H9 (cell line): ENCODE data around the gene NUP133. TPM values are rescaled to one million over a fixed set of nuclear protein-coding genes. Genes with fewer than 3 reads are reported as not detected.

Source experiments
- DNase-seq: peaks from one replicate; pipeline ENCODE4 v3.0.0-alpha.2; 2017
- H2AFZ ChIP-seq: one replicate; pipeline ENCODE4 v1.6.1; 2013; ENCODE audit warnings: mild to moderate bottlenecking, low read length, control low read depth, moderate library complexity
- H2AK5ac ChIP-seq: 2 replicates; pipeline ENCODE4 v1.6.1; 2013; ENCODE audit warnings: low read length, control low read depth, mixed read lengths; ENCODE audit not compliant: insufficient read length
- H2BK120ac ChIP-seq: one replicate; pipeline ENCODE4 v1.6.1; 2013; ENCODE audit warnings: low read depth, mild to moderate bottlenecking, low read length, control low read depth, inconsistent platforms; ENCODE audit not compliant: poor library complexity, severe bottlenecking
- H2BK12ac ChIP-seq: 2 replicates; pipeline ENCODE4 v1.6.1; 2013; ENCODE audit warnings: low read length, control low read depth, mixed read lengths, low read depth; ENCODE audit not compliant: insufficient read length
- H2BK15ac ChIP-seq: 2 replicates; pipeline ENCODE4 v1.6.1; 2013; ENCODE audit warnings: low read depth, low read length, control low read depth
- H2BK20ac ChIP-seq: one replicate; pipeline ENCODE4 v1.6.1; 2013; ENCODE audit warnings: low read depth, mild to moderate bottlenecking, low read length, control low read depth, inconsistent platforms; ENCODE audit not compliant: poor library complexity, severe bottlenecking
- H2BK5ac ChIP-seq: 2 replicates; pipeline ENCODE4 v1.6.1; 2013; ENCODE audit warnings: low read length, control low read depth, mixed read lengths; ENCODE audit not compliant: insufficient read length
- H3K14ac ChIP-seq: 2 replicates; pipeline ENCODE4 v1.6.1; 2013; ENCODE audit warnings: low read length, control low read depth; ENCODE audit not compliant: insufficient read depth
- H3K18ac ChIP-seq: 2 replicates; pipeline ENCODE4 v1.6.1; 2013; ENCODE audit warnings: low read depth, mild to moderate bottlenecking, mixed read lengths, low read length, control low read depth; ENCODE audit not compliant: insufficient read length
- H3K23ac ChIP-seq: 2 replicates; pipeline ENCODE4 v1.6.1; 2013; ENCODE audit warnings: low read length, control low read depth, mixed read lengths, low read depth; ENCODE audit not compliant: insufficient read length
- H3K23me2 ChIP-seq: 2 replicates; pipeline ENCODE4 v1.6.1; 2013; ENCODE audit warnings: low read depth, mild to moderate bottlenecking, mixed read lengths, low read length, control low read depth; ENCODE audit not compliant: insufficient read length, poor library complexity, severe bottlenecking
- H3K27ac ChIP-seq: 2 replicates; pipeline ENCODE4 v1.5.1; 2013; ENCODE audit warnings: low read length, control low read depth, mixed read lengths, low read depth; ENCODE audit not compliant: insufficient read length
- H3K27me3 ChIP-seq: 2 replicates; pipeline ENCODE4 v1.6.1; 2013; ENCODE audit warnings: low read length, control low read depth, inconsistent platforms; ENCODE audit not compliant: insufficient read depth
- H3K4ac ChIP-seq: 2 replicates; pipeline ENCODE4 v1.6.1; 2013; ENCODE audit warnings: low read depth, mild to moderate bottlenecking, control low read depth, inconsistent platforms, low read length, moderate library complexity
- H3K4me1 ChIP-seq: 2 replicates; pipeline ENCODE4 v1.6.1; 2013; ENCODE audit warnings: low read length, control low read depth, inconsistent platforms; ENCODE audit not compliant: insufficient read depth
- H3K4me2 ChIP-seq: 2 replicates; pipeline ENCODE4 v1.6.1; 2013; ENCODE audit warnings: low read length, control low read depth, mixed read lengths; ENCODE audit not compliant: insufficient read length, insufficient read depth
- H3K56ac ChIP-seq: 2 replicates; pipeline ENCODE4 v1.6.1; 2013; ENCODE audit warnings: low read depth, mild to moderate bottlenecking, mixed read lengths, low read length, control low read depth; ENCODE audit not compliant: insufficient read length
- H3K79me1 ChIP-seq: 2 replicates; pipeline ENCODE4 v1.6.1; 2013; ENCODE audit warnings: low read depth, mild to moderate bottlenecking, moderate library complexity, low read length, control low read depth, inconsistent platforms; ENCODE audit not compliant: insufficient read depth, poor library complexity, severe bottlenecking
- H3K79me2 ChIP-seq: 2 replicates; pipeline ENCODE4 v1.6.1; 2013; ENCODE audit warnings: low read length, control low read depth, inconsistent platforms; ENCODE audit not compliant: insufficient read depth
- H3K9ac ChIP-seq: 2 replicates; pipeline ENCODE4 v1.6.1; 2013; ENCODE audit warnings: low read length, control low read depth, mixed read lengths; ENCODE audit not compliant: insufficient read length; ENCODE audit errors: extremely low read depth
- H3K9me3 ChIP-seq: one replicate; pipeline ENCODE4 v1.6.1; 2013; ENCODE audit warnings: low read depth, low read length, inconsistent platforms; ENCODE audit not compliant: control insufficient read depth
- H3T11ph ChIP-seq: one replicate; pipeline ENCODE4 v1.6.1; 2013; ENCODE audit warnings: mild to moderate bottlenecking, low read length, control low read depth, inconsistent platforms
- H4K20me1 ChIP-seq: one replicate; pipeline ENCODE4 v1.6.1; 2013; ENCODE audit not compliant: control insufficient read depth, insufficient read length, insufficient read depth
- H4K5ac ChIP-seq: 2 replicates; pipeline ENCODE4 v1.6.1; 2013; ENCODE audit warnings: low read depth, mild to moderate bottlenecking, mixed read lengths, low read length, control low read depth; ENCODE audit not compliant: insufficient read length
- H4K8ac ChIP-seq: replicated peaks from 2 replicates; pipeline ENCODE4 v1.6.1; 2013; ENCODE audit warnings: low read length, control low read depth, mixed read lengths, low read depth; ENCODE audit not compliant: insufficient read length
- H4K91ac ChIP-seq: 2 replicates; pipeline ENCODE4 v1.6.1; 2013; ENCODE audit warnings: low read depth, mild to moderate bottlenecking, moderate library complexity, mixed read lengths, low read length, control low read depth; ENCODE audit not compliant: insufficient read length
- H3K27ac Mint-ChIP-seq, 3 experiments: 2 replicates in 2 of 3; 3 replicates in 1 of 3; pipeline ENCODE4 v1.8.0; 2020 to 2021; ENCODE audit warnings: mixed read lengths in 3 of 3, mild to moderate bottlenecking in 1 of 3, moderate library complexity in 1 of 3
- H3K27me3 Mint-ChIP-seq: 2 replicates; pipeline ENCODE4 v1.8.0; 2021; ENCODE audit warnings: low read depth, mild to moderate bottlenecking, moderate library complexity, mixed read lengths
- H3K36me3 Mint-ChIP-seq, 3 experiments: 2 replicates in 2 of 3; 3 replicates in 1 of 3; pipeline ENCODE4 v1.8.0; 2020 to 2021; ENCODE audit warnings: low read depth in 3 of 3, mixed read lengths in 3 of 3; ENCODE audit not compliant: insufficient read depth in 1 of 3
- H3K4me1 Mint-ChIP-seq, 2 experiments: 2 replicates each; pipeline ENCODE4 v1.8.0; 2020; ENCODE audit warnings: mixed read lengths in 2 of 2
- H3K4me3 Mint-ChIP-seq, 2 experiments: 2 replicates in 1 of 2; 3 replicates in 1 of 2; pipeline ENCODE4 v1.8.0; 2020 to 2021; ENCODE audit warnings: mild to moderate bottlenecking in 2 of 2, mixed read lengths in 2 of 2, moderate library complexity in 1 of 2
- H3K9me3 Mint-ChIP-seq, 2 experiments: 2 replicates in 1 of 2; 3 replicates in 1 of 2; pipeline ENCODE4 v1.8.0; 2020; ENCODE audit warnings: mild to moderate bottlenecking in 2 of 2, mixed read lengths in 2 of 2, moderate library complexity in 1 of 2
- WGBS: extraction: QIAGEN DNeasy Blood & Tissue Kit; methylation state at CpG from one replicate; pipeline ENCODE4 v1.1.7; 2013; ENCODE audit warnings: missing lambda C conversion rate, low lambda C conversion rate, mixed read lengths; ENCODE audit not compliant: insufficient read length; ENCODE audit errors: extremely low coverage; 5-methylcytosine and 5-hydroxymethylcytosine counted together
- total RNA-seq: library from RNA; stranded (reverse); gene quantifications from 2 replicates; pipeline ENCODE4 v1.2.1, GENCODE V29; 2021
- TF ChIP-seq, protein P1 (sequence below): fragments of 200-600 bp; sonication (generic); conservative IDR thresholded peaks from 3 replicates; pipeline ENCODE4 v1.8.0; 2021; ENCODE audit warnings: antibody characterized with exemption, mild to moderate bottlenecking

The NUP133 gene
- total RNA-seq, 1 experiment from 2014 or later, result 71.3 TPM

DNA sequence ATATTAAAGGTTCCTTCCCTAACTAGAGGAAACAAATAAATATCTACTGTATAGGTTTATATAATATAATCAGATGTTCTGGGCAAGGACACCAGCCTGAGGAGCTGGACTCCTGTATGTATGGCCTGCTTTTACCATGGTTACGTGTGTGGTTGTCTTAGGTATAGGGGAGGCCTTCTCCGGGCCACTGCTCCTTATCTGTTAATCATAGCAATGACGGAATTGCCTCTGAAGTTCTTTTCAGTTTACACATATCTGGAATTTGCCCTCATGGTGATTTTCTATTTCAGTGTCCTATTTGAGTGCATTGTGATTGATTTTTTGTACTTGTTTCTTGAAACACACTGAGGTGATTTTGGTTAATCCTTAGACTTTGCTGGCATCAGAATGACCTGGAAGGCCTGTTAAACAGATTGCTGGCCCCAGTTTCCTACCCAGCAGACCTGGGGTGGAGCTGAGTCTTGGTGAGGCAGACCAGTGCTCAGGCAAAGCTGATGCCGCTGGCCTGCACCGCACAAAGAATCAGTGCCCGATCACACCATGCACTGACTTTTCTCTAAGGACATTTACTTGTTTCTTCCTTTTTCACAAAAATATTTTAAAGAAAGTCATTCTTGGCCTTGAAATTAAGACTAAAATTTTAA is 31.8 kb upstream of the NUP133 start:
- no peaks in the 10 kb centered on the region for H3K9me3 Mint-ChIP-seq
- no peak overlapping the region for H3K23ac ChIP-seq
- H4K91ac ChIP-seq, result no peak overlapping the region
- H2BK120ac ChIP-seq, result no peak overlapping the region
- no peak overlapping the region for H2AK5ac ChIP-seq
- H3K36me3 Mint-ChIP-seq, result peaks cover 7 to 70% (median 62%) of the 10 kb centered on the region in 3 experiments; a peak in 6 of 7 replicates
- WGBS, result no CpG with 5 or more reads among the region's 6 CpGs
- no peak overlapping the region for H3K4me3 Mint-ChIP-seq
- no peak overlapping the region for H3K4me2 ChIP-seq
- no peak for DNase-seq
- H3K4me1 Mint-ChIP-seq, result no peaks in the 10 kb centered on the region
- no peak overlapping the region for H2BK12ac ChIP-seq
- no peaks in the 10 kb centered on the region for H4K20me1 ChIP-seq
- no peaks in the 10 kb centered on the region for H3K79me2 ChIP-seq
- no peak overlapping the region for H2AFZ ChIP-seq
- no peak overlapping the region for H3K18ac ChIP-seq
- H3K79me1 ChIP-seq, result no peaks in the 10 kb centered on the region
- no peaks in the 10 kb centered on the region for H3K23me2 ChIP-seq
- no peaks in the 10 kb centered on the region for H3K4me1 ChIP-seq
- no peak overlapping the region for H3K56ac ChIP-seq
- no peak overlapping the region for H2BK15ac ChIP-seq
- no peak overlapping the region for H2BK20ac ChIP-seq
- H3K14ac ChIP-seq, result no peak overlapping the region
- TF ChIP-seq, protein P1, sequence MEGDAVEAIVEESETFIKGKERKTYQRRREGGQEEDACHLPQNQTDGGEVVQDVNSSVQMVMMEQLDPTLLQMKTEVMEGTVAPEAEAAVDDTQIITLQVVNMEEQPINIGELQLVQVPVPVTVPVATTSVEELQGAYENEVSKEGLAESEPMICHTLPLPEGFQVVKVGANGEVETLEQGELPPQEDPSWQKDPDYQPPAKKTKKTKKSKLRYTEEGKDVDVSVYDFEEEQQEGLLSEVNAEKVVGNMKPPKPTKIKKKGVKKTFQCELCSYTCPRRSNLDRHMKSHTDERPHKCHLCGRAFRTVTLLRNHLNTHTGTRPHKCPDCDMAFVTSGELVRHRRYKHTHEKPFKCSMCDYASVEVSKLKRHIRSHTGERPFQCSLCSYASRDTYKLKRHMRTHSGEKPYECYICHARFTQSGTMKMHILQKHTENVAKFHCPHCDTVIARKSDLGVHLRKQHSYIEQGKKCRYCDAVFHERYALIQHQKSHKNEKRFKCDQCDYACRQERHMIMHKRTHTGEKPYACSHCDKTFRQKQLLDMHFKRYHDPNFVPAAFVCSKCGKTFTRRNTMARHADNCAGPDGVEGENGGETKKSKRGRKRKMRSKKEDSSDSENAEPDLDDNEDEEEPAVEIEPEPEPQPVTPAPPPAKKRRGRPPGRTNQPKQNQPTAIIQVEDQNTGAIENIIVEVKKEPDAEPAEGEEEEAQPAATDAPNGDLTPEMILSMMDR, result no peak
- no peaks in the 10 kb centered on the region for H3K9me3 ChIP-seq
- no peaks in the 10 kb centered on the region for H3K27me3 ChIP-seq
- H4K8ac ChIP-seq, result no peak overlapping the region
- no peaks in the 10 kb centered on the region for H3K27me3 Mint-ChIP-seq
- no peak overlapping the region for H3K9ac ChIP-seq
- no peak overlapping the region for H4K5ac ChIP-seq
- no peak overlapping the region for H3K27ac Mint-ChIP-seq
- H3T11ph ChIP-seq, result no peak overlapping the region
- no peak overlapping the region for H3K27ac ChIP-seq
- no peak overlapping the region for H3K4ac ChIP-seq
- H2BK5ac ChIP-seq, result no peak overlapping the region
